IMR-90 (cell line): ENCODE results near the gene STING1. TPM values are rescaled to one million over a fixed set of nuclear protein-coding genes. Genes with fewer than 3 reads are reported as not detected.
"Not testable (repeated sequence)": the region's sequence is repeated elsewhere in the genome, so short reads cannot be mapped to it uniquely, and the experiment has no call there.

Source experiments
- ATAC-seq: fragments of 200-7000 bp; cut with Tn5 transposase; 2 replicates; pipeline ENCODE4 v1.9.1; 2020; ENCODE audit warnings: low read depth, mild to moderate bottlenecking, moderate library complexity
- BruUV-seq: library from RNA; stranded (reverse); fragments of 400-500 nt; replicated peaks from 2 replicates; lab custom pipeline; 2021; lab: Mats Ljungman, UMichigan
- CTCF ChIA-PET: fragments of 300-600 bp; formaldehyde crosslinking; extraction: SDS; loops from one replicate; lab custom pipeline; 2021; ENCODE audit warnings: antibody characterized with exemption; lab: Yijun Ruan, JAX
- POLR2A ChIA-PET: fragments of 300-600 bp; sonication (Branson Sonifier 250); formaldehyde crosslinking; loops from one replicate; lab custom pipeline; 2022; ENCODE audit warnings: antibody characterized with exemption; ENCODE audit not compliant: unreplicated experiment; lab: Charles Lee
- DNase-seq: peaks from one replicate; pipeline ENCODE4 v3.0.0; 2013
- H2AFZ ChIP-seq: replicated peaks from 2 replicates; pipeline ENCODE3; 2013; ENCODE audit warnings: low read length, mild to moderate bottlenecking; ENCODE audit not compliant: poor library complexity
- H2AK5ac ChIP-seq: 2 replicates; pipeline ENCODE4 v1.6.1; 2013; ENCODE audit warnings: low read depth, low read length, inconsistent platforms
- H2AK9ac ChIP-seq: replicated peaks from 2 replicates; pipeline ENCODE3; 2013; ENCODE audit warnings: mild to moderate bottlenecking, low read depth, low read length, moderate library complexity; ENCODE audit not compliant: poor library complexity
- H2BK120ac ChIP-seq: 2 replicates; pipeline ENCODE4 v1.6.1; 2013; ENCODE audit warnings: low read depth, low read length, inconsistent platforms
- H2BK15ac ChIP-seq: 3 replicates; pipeline ENCODE4 v1.6.1; 2013; ENCODE audit warnings: low read depth, low read length, inconsistent platforms
- H2BK20ac ChIP-seq: 2 replicates; pipeline ENCODE4 v1.6.1; 2013; ENCODE audit warnings: low read depth, mild to moderate bottlenecking, inconsistent platforms, low read length, moderate library complexity
- H2BK5ac ChIP-seq: 2 replicates; pipeline ENCODE4 v1.6.1; 2013; ENCODE audit warnings: mild to moderate bottlenecking, low read depth, low read length, inconsistent platforms; ENCODE audit not compliant: poor library complexity, severe bottlenecking
- H3K14ac ChIP-seq: replicated peaks from 2 replicates; pipeline ENCODE4 v1.6.1; 2013; ENCODE audit warnings: low read depth, low read length, inconsistent platforms
- H3K18ac ChIP-seq: 2 replicates; pipeline ENCODE4 v1.6.1; 2013; ENCODE audit warnings: low read depth, low read length, control low read depth
- H3K23ac ChIP-seq: 2 replicates; pipeline ENCODE4 v1.6.1; 2013; ENCODE audit warnings: low read depth, low read length, inconsistent platforms
- H3K27ac ChIP-seq: 2 replicates; pipeline ENCODE4 v1.5.1; 2013; ENCODE audit warnings: mild to moderate bottlenecking, control low read depth, low read length; ENCODE audit not compliant: insufficient read depth
- H3K27me3 ChIP-seq: 2 replicates; pipeline ENCODE4 v1.6.1; 2013; ENCODE audit warnings: low read length; ENCODE audit not compliant: control insufficient read depth, insufficient read depth
- H3K36me3 ChIP-seq: 2 replicates; pipeline ENCODE4 v1.6.1; 2013; ENCODE audit warnings: low read length, mixed read lengths; ENCODE audit not compliant: control insufficient read depth, insufficient read depth
- H3K4ac ChIP-seq: 2 replicates; pipeline ENCODE4 v1.6.1; 2013; ENCODE audit warnings: low read depth, low read length, inconsistent platforms
- H3K4me1 ChIP-seq: 2 replicates; pipeline ENCODE4 v1.6.1; 2013; ENCODE audit warnings: low read length, mixed read lengths; ENCODE audit not compliant: control insufficient read depth, insufficient read depth
- H3K4me2 ChIP-seq: 2 replicates; pipeline ENCODE4 v1.6.1; 2013; ENCODE audit warnings: low read depth, mild to moderate bottlenecking, control low read depth, low read length, moderate library complexity
- H3K4me3 ChIP-seq: 2 replicates; pipeline ENCODE4 v1.5.1; 2013; ENCODE audit warnings: low read depth, mild to moderate bottlenecking, control low read depth, low read length, moderate library complexity; ENCODE audit not compliant: insufficient read depth
- H3K56ac ChIP-seq: 2 replicates; pipeline ENCODE4 v1.6.1; 2013; ENCODE audit warnings: low read length, inconsistent platforms; ENCODE audit not compliant: insufficient read depth; ENCODE audit errors: extremely low read depth
- H3K79me1 ChIP-seq, 2 experiments: 2 replicates each; pipeline ENCODE4 v1.6.1; 2013; ENCODE audit warnings: low read length in 2 of 2, inconsistent platforms in 1 of 2, low read depth in 1 of 2
- H3K9ac ChIP-seq: 2 replicates; pipeline ENCODE4 v1.6.1; 2013; ENCODE audit warnings: low read depth, low read length, control low read depth
- H3K9me1 ChIP-seq: 2 replicates; pipeline ENCODE4 v1.6.1; 2013; ENCODE audit warnings: low read length, inconsistent platforms; ENCODE audit not compliant: insufficient read depth
- H3K9me3 ChIP-seq: 2 replicates; pipeline ENCODE4 v1.6.1; 2013; ENCODE audit warnings: low read length; ENCODE audit not compliant: control insufficient read depth, insufficient read depth
- H4K20me1 ChIP-seq: 2 replicates; pipeline ENCODE4 v1.6.1; 2013; ENCODE audit warnings: low read length, inconsistent platforms; ENCODE audit not compliant: insufficient read depth
- H4K5ac ChIP-seq: 2 replicates; pipeline ENCODE4 v1.6.1; 2013; ENCODE audit warnings: mild to moderate bottlenecking, low read depth, low read length, control low read depth
- H4K8ac ChIP-seq, 2 experiments: 2 replicates each; pipeline ENCODE4 v1.6.1; 2013; ENCODE audit warnings: low read depth in 2 of 2, low read length in 2 of 2, control low read depth in 1 of 2, inconsistent platforms in 1 of 2
- H4K91ac ChIP-seq: 2 replicates; pipeline ENCODE4 v1.6.1; 2013; ENCODE audit warnings: low read depth, low read length, inconsistent platforms; ENCODE audit not compliant: insufficient read depth
- WGBS, 2 experiments: methylation state at CpG; one replicate each; pipeline versions ENCODE4 v1.1.5 to v1.1.7; 2013; ENCODE audit warnings: missing lambda C conversion rate in 2 of 2; ENCODE audit not compliant: insufficient read length in 1 of 2; ENCODE audit errors: extremely low coverage in 2 of 2; 5-methylcytosine and 5-hydroxymethylcytosine counted together
- dilution Hi-C: fragments of 300-500 bp; cut with HindIII; formaldehyde crosslinking; loops from one replicate; pipeline ENCODE4 v1.14.3; 2018; ENCODE audit warnings: low sequenced_read_pairs; ENCODE audit not compliant: unreplicated experiment
- in situ Hi-C: fragments of 300-500 bp; cut with MboI; formaldehyde crosslinking; loops from 3 replicates; pipeline ENCODE4 v1.14.3; 2019; ENCODE audit warnings: low sequenced_read_pairs, inconsistent platforms, mixed read lengths
- intact Hi-C: fragments of 100-400 bp; cut with micrococcal nuclease; formaldehyde crosslinking; loops from 2 replicates; pipeline ENCODE4 v1.10.0; 2022
- polyA plus RNA-seq, 3 experiments: library from polyadenylated mRNA; depleted of rRNA; stranded (reverse); fragments of >200 nt; gene quantifications; 2 replicates each; pipeline ENCODE4 v1.2.3, GENCODE V29; 2012; ENCODE audit warnings: low replicate concordance in 1 of 3
- total RNA-seq: library from RNA; depleted of rRNA; stranded (reverse); fragments of >200 nt; gene quantifications from 2 replicates; pipeline ENCODE4 v1.2.3, GENCODE V29; 2012

Gene STING1
- total and polyA plus RNA-seq, 2 of the 4 experiments (the other 2 are of a cell fraction) = 18.6 to 63.5 TPM

DNA sequence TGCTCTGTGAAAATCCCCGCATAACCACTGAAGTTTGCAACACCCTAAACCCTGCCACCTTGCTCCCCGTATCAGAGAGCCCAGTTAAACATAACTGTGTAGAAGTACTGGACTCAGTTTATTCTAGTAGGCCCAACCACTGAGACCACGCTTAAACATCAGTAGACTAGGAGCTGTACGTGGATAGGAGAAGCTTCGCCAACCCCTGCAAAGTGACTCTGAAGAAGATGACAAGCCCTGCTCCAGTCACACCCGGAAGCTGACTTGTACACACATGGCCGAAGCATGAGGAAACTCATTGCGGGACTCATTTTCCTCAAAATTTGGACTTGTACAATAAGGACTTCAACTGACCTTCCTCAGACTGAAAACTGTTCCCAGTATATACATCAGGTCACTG, 46.1 kb upstream of the STING1 start:
- in situ Hi-C loops, H4K91ac ChIP-seq: not testable (repeated sequence)

DNA sequence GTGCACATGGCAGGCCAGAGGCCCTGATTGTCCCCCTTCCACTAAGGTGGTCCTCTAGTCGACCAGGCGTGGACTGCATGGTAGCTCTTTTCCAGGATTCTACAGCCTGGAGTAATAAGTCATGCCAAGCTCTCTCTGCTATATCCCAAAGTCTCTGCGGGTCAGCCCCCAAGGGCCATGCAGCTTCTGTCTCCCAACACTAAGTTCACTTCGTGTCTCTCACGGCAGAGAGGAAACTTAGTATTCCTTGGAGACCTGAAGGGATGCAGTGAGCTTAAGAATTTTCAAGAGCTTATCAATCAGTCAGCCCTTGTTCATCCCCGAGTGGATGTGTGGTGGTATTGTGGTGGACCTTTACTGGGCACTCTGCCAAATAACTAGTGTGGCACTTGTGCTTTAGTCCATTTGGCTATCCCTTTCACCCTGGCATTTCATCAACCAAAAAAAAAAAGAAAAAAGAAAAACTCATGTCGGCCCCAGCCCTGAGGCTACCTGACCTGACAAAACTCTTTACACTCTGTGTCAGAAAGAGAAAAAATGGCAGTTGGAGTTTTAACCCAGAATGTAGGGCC, 45.4 kb upstream of the STING1 start:
- H3K4me2 ChIP-seq, H4K5ac ChIP-seq, DNase-seq, CTCF ChIA-PET, H3K14ac ChIP-seq, H2AK5ac ChIP-seq, H3K9me1 ChIP-seq, H2AK9ac ChIP-seq, H3K9me3 ChIP-seq, H2BK15ac ChIP-seq, H2AFZ ChIP-seq, H4K8ac ChIP-seq, POLR2A ChIA-PET, H3K4me3 ChIP-seq, ATAC-seq, H3K36me3 ChIP-seq, H3K27ac ChIP-seq, H4K91ac ChIP-seq, in situ Hi-C loops, H2BK120ac ChIP-seq, H3K18ac ChIP-seq, H4K20me1 ChIP-seq, H3K4me1 ChIP-seq, H3K23ac ChIP-seq, intact Hi-C loops, H3K9ac ChIP-seq, H3K56ac ChIP-seq, dilution Hi-C loops, H3K27me3 ChIP-seq, H3K4ac ChIP-seq, H2BK5ac ChIP-seq, H3K79me1 ChIP-seq, BruUV-seq, H2BK20ac ChIP-seq: not testable (repeated sequence)
- no CpG with 5 or more reads among the region's 7 CpGs for WGBS, 2 experiments

More for the DNA sequence above, 46.1 kb upstream of the STING1 start:
- H2BK120ac ChIP-seq, H3K4me3 ChIP-seq, H3K27ac ChIP-seq, H2AK5ac ChIP-seq, H3K9me1 ChIP-seq, H2BK5ac ChIP-seq, H2BK20ac ChIP-seq, H3K4ac ChIP-seq, H3K79me1 ChIP-seq, H4K5ac ChIP-seq, H2AFZ ChIP-seq, H3K4me1 ChIP-seq, intact Hi-C loops, H3K56ac ChIP-seq, H2AK9ac ChIP-seq, CTCF ChIA-PET, H4K20me1 ChIP-seq, H3K23ac ChIP-seq, H3K4me2 ChIP-seq, H2BK15ac ChIP-seq, BruUV-seq, H3K18ac ChIP-seq, H3K9me3 ChIP-seq, H3K9ac ChIP-seq, DNase-seq, H3K27me3 ChIP-seq, H3K36me3 ChIP-seq, H3K14ac ChIP-seq, H4K8ac ChIP-seq, ATAC-seq, dilution Hi-C loops: not testable (repeated sequence)
- WGBS, 2 experiments = 94% methylated on average over 3 of the region's 8 CpGs; no CpG with 5 or more reads in 1 of the 2 experiments
- POLR2A ChIA-PET = interaction anchor here (0.6 kb wide), 1 partner anchor 77 kb away, joined by 4 read pairs; no protein-coding TSS in a partner anchor
